Measurements from ENCODE around the gene DCTN4.
"Not testable (repeated sequence)": the region's sequence is repeated elsewhere in the genome, so short reads cannot be mapped to it uniquely, and the experiment has no call there.

The DCTN4 gene

DNA sequence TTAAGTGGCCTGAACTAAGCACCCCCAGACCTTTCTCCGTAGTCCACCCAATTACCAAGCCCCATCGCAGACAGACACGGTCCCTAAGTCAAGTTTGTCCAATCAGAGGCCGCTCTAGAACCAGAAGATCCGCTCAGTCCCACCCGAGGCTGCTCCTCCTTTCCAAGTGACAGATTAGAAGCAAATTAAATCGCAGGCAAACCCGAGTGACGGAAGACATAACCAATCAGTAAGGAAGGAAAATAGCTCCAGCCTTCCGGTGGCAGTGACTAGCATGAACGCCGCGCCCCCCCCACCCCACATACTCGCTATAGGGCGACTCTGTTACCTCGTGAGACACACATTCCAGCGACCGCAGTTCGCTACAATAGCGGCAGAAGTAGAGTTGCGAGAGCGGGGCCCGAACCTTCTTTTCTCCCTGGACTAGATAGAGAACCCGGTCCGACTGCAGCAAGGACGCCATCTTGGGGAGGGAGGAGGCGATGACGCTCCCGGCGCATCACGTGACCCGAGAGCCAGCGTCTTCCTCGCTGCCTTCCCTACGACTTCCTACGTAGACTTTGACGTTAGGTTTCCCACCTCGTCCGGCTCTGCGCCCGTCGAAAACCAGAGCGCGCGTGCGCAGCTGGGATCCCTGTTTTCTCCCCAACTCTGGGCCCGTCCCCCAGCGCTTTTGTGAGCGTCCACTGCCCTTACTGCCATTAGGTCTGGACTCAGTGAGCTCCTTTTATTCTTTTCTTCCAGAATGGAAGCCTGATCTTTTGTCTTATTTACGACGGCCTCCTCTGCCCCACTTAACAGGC, at the start of gene DCTN4:
Gene DCTN4 (minus strand): TSS at position 487 of the 803 bp plus-strand sequence. CDS start 24 bp downstream, at position 463.
- DNase-seq = peak; percentile 86

DNA sequence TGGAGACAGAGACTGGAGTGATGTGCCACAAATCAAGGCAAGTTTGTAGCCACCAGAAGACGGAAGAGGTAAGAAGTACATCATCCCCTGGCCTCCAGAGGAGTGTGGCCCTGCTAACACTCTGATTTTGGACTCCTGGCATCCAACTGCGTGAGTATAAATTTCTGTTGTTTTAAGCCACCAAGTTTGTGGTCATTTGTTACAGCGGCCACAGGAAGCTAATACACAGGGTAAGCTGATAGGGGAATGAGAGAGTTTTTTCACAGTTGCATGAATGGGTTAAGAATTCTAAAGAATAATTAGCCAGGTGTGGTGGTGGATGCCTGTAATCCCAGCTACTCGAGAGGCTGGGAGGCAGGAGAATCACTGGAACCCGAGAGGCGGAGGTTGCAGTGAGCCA, 45.6 kb upstream of the DCTN4 start:
- no peak for DNase-seq

DNA sequence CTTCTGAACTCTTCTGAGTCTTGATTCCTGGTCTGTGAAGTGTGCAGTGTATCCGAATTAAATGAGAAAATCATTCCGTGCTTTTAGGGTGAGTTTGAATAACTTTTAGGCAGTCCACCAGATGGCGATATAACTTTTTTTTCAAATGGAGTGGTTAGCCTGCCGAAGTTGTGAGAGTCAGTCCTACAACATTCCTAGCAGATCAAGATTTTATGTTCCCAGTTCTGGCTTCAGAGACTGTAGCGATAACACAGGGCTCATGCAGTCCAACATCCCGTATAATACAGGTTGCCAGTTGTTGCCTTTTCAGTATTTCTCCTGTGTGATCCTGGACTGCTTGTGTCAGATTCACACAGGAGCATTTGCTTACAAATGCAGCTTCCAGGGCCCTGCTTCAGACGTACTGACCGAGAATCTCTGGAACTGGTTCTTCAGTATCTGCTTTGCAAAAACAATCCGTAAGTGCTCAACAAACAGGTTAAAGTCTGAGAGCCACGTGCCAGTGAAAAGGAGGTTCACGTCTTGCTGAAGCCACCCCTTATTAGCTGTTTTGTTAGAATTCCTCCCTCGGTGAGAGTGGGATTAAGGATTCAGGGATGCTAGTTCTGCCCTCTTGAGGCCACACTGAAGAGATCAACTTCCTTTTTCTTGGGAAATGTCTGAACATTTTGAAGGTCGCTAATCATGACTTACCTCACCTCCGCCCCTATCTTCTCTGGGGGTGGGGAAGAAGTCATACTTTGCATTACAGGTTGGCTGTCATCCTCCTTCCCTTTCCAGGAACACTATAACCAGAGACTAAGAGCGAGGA, 42.5 kb upstream of the DCTN4 start:
- no peak for DNase-seq

DNA sequence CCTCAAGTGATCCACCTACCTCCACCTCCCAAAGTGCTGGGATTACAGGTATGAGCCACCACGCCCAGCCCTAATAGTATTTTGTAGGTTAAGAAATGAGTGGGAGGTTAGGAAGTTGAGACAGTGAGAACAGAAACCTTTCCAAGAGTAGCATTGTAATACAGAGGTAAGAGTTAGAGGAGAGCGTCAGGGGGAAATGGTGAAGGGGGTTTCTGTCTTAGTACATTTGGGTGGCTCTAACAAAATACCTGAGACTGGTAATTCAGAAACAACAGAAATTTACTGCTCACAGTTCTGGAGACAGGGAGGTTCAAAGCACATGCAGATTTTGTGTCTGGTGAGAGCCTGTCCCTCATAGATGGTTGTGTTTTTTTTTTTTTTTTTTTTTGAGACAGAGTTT, 38.6 kb upstream of the DCTN4 start:
- DNase-seq = no peak

DNA sequence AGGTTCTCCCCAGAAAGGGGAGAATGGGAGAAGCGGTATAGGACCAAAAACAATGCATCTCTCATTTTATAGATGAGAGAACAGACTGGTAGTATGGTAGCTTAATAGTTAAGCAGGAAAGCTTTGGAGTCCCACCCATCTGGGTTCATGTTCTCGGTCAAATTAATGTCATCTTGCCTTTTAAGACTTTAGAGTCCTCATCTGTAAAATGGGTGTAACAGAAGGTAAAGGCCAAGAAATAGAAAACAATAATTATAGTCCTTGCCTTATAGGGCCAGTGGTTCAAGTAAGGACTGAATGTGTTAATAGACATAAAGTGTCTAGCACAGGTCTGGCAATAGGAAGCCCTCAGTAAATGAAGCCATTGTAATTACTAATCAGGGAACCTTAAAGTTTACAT, 36.1 kb upstream of the DCTN4 start:
- no peak for DNase-seq

DNA sequence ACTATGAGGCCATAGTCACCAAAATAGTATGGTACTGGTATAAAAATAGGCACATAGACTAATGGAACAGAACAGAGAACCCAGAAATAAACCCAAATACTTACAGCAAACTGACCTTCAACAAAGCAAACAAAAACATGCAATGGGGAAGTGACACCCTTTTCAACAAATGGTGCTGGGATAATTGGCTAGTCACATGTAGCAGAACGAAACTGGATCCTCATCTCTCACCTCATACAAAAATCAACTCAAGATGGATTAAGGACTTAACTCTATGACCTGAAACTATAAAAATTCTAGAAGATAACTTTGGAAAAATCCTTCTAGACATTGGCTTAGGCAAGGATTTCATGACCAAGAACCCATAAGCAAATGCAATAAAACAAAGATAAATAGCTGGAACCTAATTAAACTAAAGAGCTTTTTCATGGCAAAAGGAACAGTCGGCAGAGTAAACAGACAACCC, 34.6 kb upstream of the DCTN4 start:
- not testable (repeated sequence) for DNase-seq

DNA sequence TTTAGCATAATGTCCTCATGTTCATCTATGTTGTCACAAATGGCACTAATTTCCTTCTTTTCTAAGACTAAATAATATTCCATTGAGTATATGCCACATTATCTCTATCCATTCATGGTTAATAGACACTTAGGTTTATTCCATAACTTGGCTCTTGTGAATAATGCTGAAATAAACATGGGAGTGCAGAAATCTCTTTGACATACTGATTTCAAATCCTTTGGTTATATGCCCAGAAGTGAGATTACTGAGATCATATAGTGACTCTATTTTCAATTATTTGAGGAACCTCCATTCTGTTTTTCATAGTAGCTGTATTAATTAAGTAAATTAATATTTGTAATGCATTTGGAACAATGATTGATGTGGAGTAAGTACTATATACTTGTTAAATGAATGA, 32.7 kb upstream of the DCTN4 start:
- no peak for DNase-seq

DNA sequence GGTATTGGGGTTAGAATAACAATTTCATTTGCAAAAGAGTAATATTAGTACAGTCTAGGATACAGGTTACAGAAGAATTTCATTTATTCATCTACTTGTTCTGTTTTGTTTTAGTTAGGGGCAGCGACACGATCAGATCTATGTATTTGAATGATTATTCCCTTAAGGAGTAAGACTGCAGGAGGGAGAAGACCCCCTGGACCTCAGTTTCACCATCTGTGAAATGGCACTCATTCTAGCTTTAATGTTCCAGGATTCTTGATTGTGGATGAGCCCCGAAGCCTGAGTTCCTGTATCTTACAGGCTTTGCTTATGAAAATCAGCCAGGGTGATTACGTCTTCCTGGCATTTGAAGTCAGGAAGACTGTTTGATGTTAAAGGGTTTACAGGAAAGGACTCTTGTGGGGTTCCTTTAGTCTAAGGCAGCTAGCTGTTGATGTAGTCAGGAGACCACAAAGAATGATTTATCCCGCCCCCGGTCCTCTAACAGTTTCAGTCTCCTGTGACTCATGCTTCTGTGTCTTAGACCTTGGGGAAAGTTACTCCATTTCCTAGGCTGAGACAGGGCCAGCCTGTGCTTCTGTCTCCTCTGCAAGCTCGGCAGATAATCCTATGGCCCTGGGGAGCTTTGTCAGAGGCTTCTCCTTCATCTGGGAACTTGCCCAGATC, 31.3 kb upstream of the DCTN4 start:
- no peak for DNase-seq

DNA sequence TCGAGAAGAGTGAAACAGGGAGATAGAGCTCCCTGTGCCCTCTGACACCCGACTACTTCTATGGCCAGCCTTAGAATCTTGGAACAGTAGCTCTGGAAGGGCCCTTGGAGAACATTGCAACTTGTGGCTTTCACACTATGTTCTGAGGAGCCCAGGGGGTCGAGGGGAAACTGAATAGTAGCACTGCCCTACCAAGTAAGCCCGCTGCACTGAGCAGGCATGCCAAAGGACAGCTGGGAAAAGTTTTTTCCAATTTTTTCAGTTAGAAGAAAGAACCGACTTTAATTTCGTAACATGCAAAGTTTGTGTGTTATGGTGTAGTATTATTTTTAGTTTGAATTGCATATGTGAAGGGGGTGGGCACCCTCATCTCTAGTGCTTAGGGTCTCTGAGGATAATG, 30.6 kb upstream of the DCTN4 start:
- no peak for DNase-seq

DNA sequence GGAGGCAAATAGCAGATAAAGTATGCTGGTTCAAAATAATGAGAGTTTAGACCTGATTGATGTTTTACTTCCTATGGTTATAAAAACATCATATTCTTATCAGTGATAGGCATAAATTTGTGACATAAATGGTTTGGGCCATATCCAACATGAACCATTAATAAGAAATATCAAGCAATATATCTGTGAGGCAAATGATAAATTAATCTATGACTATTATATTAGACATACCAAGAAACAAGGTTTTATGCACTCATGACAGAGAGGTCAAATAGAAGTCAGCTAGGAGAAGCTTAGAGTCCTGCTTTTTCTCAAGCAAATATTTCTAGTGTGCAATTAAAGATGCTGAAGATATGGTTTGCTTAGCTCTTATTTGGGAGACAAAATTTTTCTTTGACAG, 30.2 kb upstream of the DCTN4 start:
- no peak for DNase-seq

DNA sequence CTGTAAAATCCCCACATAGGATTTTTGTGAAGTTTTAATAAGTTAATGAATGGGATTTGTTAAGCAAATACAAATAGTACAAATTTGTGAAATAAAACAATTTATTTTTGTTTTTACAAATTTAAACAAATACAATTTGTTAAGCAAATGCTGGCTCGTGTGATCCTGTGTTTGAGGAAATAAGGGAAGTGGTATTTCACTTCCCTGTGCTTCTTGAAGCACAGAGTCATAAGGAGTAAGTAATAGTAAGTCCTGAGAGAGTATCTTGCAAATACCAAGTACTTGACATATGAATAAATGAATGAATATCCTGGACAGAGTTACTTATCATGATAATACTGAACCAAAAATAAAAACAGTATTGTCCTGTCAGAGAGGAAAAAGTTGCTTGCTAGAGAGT, 28.8 kb upstream of the DCTN4 start:
- no peak for DNase-seq

DNA sequence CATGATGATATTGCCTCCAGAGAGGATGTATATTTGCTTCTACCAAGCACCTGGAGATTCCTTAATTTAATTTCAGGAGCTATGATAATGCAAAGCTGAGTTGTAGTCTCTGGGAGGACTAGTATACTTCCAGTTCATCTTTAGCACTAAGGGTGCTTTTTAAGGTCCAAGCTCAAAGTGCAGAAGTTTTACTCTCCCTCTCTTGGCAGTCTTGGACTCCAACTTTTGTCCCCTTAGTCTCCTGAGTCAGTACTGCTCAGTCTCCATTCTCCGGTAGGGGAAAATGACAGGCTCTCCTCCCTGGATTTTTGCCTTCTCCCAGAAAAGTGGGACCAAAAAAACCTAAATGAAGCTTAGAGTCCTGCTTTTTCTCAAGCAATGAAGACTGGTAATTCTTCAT, 28.1 kb upstream of the DCTN4 start:
- no peak for DNase-seq

DNA sequence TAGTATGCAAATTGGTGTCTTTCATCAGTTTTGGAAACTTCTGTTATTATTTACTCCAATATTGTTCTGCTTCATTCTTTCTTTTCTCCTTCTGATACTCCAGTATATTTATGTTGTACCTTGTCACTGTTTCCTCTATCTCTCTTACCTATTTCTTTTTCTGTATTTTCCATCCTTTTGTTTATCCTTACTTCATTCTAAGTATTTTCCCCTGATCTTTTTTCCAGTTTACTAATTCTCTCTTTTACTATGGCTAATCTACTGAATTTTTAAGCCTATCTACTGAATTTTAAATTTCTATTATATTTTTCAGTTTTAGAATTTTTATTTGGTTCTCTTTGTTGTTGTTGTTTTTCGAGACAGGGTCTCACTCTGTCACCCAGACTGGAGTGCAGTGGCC, 27.1 kb upstream of the DCTN4 start:
- DNase-seq = no peak

DNA sequence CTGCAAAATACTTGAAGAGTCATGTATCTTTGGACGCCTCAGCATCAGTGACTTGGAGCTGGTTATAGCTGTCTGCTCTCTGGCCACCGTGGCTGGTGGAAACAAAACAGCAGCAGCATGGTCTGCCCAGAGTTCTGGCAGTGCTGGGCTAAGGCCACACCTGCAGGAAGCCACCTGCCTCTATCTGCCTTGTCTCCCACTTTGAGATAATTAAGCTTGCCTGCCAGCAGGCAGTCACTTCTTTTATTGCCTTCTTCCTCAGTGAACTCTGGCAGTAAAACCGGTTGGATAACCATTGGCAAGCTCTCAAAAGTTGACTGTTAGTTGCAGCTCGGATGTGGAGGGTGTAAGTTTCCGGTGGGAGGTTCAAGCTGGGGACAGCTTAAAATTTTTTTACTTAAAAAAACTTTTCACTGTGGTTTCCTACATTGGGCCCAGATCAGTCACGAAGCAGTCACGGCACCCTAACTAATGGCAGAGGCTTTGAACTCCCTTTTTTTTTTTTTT, 24.7 kb upstream of the DCTN4 start:
- no peak for DNase-seq

DNA sequence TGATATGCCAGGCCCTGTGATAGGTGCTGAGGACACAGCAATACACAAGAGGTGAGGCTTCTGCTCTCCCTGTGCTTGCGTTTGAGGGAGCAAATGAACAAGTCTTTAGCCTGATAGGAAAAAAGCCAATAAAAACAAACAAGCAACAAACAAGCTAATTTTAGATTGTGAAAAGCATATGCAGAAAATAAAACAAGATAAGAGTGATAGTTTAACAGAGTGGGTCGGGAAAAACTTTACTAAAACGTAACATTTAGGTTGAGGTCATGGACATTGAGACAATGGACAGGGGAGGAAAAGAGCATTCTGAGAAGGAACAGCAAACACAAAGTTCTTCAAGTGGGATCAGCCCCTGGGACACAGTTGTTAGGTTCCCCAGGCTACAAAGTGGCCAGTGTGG, 24.0 kb upstream of the DCTN4 start:
- DNase-seq = no peak

DNA sequence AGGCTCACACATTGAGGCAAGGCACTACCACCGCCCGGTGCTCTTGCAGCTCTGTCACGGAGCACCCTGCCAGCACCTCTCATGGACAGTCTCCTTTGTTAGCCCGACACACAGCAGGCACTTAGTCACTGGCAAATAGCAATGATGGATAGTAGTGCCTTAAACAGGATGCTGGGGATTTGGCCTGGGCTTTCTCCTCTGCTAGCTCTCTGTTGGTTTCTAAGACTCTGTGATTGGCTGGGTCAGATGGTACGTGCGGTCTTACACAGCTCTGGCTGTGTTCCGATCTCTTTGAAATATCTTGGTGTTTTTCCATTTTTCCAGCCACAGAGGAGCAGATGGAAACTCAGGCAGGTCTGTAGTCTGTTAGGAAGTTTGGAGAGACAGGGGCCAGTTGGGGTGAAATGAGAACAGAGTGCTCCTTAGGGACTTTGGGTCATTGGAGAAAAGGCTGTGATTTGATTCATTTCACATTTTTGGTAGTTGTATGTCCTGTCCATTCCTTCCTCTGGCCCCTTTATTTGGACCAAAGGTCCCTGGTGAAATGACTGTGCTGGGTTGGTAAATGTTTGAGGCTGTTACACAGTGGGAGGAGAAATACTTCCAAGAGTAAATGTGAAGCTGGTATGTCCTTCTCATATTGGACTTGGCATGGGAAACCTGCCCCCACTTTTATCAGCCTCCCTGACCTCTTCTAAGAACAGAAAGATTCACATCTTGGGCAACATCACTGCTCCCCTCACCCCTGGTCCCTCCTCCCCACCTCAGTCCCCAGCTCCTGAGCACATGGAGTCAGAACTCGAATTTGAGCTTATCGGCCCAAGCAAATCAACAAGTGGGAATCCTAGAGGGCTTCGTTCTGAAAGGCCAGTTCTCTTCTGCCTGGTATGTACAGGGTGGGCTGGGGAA, 23.1 kb upstream of the DCTN4 start:
- DNase-seq = no peak

DNA sequence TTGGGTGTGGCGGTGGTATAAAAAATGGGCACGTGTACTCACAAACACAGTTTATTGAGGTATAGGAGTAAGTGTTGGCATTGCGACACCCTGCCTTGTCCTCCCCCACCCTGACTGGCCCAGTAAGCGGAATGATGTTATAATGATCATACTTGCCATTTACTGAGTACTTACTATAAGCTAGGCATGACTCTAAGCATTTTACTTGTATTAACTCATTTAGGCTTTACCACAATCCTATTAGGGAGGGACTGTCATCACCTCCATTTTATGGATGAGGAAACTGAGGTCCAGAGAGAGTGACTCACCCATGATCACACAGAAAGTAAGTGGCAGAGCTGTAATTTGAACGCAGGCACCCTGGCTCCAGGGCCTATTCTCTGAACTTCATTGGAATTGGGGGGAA, 22.0 kb upstream of the DCTN4 start:
- no peak for DNase-seq

DNA sequence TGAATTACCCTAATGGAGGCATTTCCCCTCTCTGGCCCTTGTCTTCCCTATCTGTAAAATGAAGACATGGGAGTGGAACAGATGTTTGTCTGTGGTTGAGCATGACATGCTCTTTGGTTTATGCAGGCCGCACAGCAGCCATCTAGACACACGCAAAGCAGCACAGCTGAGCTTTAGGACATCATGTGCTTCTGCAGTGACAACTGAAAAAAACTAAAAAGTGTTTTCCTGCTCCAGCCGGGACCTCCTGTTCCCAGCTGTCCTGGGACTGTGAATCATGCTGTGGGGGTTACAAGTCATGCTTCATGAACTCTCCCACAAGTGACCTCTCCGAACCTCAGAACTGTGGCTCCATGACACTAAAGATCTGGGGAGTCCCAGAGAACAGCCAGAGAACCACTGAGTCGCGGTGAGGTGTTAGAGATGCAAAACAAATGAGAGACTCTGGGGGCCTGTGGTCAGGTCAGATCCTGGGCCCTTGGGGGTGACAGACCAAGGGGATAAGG, 21.4 kb upstream of the DCTN4 start:
- DNase-seq = no peak

DNA sequence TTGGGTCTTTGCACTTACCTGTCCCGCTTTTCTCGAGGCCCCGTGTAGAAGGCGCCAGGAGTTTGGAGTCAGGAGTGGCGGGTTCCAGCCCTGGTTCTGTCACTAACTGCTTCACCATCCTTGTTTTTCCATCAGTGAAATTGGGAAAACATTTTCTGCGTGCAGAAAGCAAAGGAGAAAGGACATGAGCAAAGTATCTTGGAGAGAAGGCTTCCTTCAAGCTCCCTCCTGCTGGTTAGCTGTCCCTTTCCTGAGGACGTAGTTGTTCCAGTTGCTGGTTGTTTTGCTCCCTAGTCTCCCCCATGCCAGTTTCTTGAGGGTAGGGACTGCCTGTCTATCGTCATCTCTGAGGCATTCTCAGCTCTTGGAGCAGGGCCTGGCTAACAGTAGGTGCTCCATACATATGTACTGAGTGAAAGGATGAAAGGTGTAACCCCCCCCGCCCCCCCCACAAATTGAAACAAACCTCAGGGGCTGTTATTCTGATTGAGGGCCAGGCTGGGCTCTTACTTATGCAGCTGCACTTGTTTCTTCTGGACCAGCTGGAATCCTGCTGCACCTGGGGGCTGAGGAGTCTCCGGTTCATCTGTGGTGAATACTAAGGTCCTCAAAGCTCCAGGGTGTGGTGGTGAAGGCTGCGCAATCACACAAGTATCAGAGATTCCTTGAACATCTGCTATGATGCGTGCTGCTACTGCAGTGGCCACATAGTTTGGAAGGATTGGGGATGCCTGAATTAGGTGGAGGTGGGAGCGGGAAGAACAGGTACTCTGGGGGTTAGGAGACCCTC, 20.8 kb upstream of the DCTN4 start:
- no peak for DNase-seq

DNA sequence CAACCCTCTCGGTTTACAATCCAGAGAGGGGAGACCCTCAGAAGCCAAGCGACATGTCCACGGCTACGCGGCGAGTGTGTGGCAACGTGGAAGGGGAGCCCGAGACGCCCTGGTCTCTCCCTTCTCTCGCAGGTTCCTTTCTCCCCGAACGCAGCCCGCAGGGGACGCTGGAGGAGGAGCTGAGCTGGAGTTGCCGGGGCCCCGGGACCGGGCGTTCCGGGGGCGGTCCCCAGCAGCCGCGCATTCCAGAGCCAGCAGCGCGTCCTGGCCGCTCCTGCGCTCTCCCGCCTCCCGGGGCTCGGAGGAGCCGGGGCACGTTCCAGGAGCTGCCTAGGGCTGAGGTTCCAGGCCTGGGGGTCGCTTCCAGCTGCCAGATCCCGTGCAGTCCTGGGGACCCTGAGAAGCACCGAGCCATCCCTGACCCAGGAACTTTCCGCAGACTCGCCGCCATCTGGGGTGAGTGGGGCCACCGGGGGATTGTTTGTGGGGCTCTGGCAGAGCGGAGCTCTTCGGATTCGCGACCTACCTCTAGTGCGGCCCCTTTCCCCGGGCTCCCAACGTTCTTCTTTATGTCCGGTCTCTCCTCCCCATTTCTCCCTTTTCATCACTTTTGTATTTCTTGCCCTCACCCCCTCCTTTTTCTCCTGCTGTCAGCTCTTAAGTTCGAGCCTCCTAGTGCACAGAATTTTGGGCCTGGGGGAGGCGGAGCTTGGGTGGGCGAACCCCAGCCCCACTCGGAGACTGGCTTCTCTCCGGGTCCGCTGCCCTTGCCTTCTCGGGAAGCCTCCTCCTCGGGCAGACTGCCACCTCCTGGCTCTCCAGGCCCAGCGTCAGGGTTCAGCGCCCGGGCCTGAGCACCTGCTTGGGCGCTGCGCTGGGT, 19.9 kb upstream of the DCTN4 start, which contains the start of gene SMIM3:
Gene SMIM3 (plus strand): TSS at position 241 of the 880 bp plus-strand sequence. CDS start 16,684 bp downstream, outside the sequence.
- DNase-seq = no peak

Data from NCI-H2171 (cell line).